ENCODE measurements around the gene EGFL7. TPM values are rescaled to one million over a fixed set of nuclear protein-coding genes. Genes with fewer than 3 reads are reported as not detected.

Gene EGFL7
- 78.4 TPM for total RNA-seq
- 10 to 100 TPM; 56.8 to 95.9 (median 63.5) TPM for polyA plus RNA-seq (ENCODE audit: insufficient read depth in 1 of 8, insufficient read length in 8 of 8, low replicate concordance in 1 of 8)
- long read RNA-seq, donor 1, transcript EGFL7-204 (10 exons, 1,529 nt) = major isoform, 7 of 25 reads
- long read RNA-seq, donor 1, partial matches to known transcripts = 16 of 25 reads
- long read RNA-seq, donor 1, other reads (novel, unspliced or antisense) = 0 of 25 reads
- long read RNA-seq, donor 2, partial matches to known transcripts = 0 of 3 reads
- long read RNA-seq, donor 2, other reads (novel, unspliced or antisense) = 0 of 3 reads
- long read RNA-seq, donor 3, transcript EGFL7-204 (10 exons, 1,529 nt) = major isoform, 13 of 53 reads
- long read RNA-seq, donor 3, transcript EGFL7-202 (9 exons, 1,282 nt) = minor isoform, 12 of 53 reads
- long read RNA-seq, donor 3, partial matches to known transcripts = 26 of 53 reads
- long read RNA-seq, donor 3, other reads (novel, unspliced or antisense) = 0 of 53 reads
- long read RNA-seq, donor 4, transcript EGFL7-202 (9 exons, 1,282 nt) = major isoform, 10 of 21 reads
- long read RNA-seq, donor 4, partial matches to known transcripts = 7 of 21 reads
- long read RNA-seq, donor 4, other reads (novel, unspliced or antisense) = 0 of 21 reads
- long read RNA-seq, donor 5, transcript EGFL7-204 (10 exons, 1,529 nt) = minor isoform, 17 of 86 reads
- long read RNA-seq, donor 5, transcript EGFL7-202 (9 exons, 1,282 nt) = major isoform, 19 of 86 reads
- long read RNA-seq, donor 5, partial matches to known transcripts = 45 of 86 reads
- long read RNA-seq, donor 5, other reads (novel, unspliced or antisense) = 5 of 86 reads
- long read RNA-seq, donor 6, transcript EGFL7-204 (10 exons, 1,529 nt) = major isoform, 19 of 62 reads
- long read RNA-seq, donor 6, transcript EGFL7-202 (9 exons, 1,282 nt) = major isoform, 19 of 62 reads
- long read RNA-seq, donor 6, partial matches to known transcripts = 23 of 62 reads
- long read RNA-seq, donor 6, other reads (novel, unspliced or antisense) = 0 of 62 reads
- long read RNA-seq, donor 7, transcript EGFL7-204 (10 exons, 1,529 nt) = major isoform, 14 of 44 reads
- long read RNA-seq, donor 7, transcript EGFL7-202 (9 exons, 1,282 nt) = minor isoform, 6 of 44 reads
- long read RNA-seq, donor 7, partial matches to known transcripts = 24 of 44 reads
- long read RNA-seq, donor 7, other reads (novel, unspliced or antisense) = 0 of 44 reads
- long read RNA-seq, donor 8, partial matches to known transcripts = 0 of 2 reads
- long read RNA-seq, donor 8, other reads (novel, unspliced or antisense) = 0 of 2 reads
- long read RNA-seq, donor 9, transcript EGFL7-204 (10 exons, 1,529 nt) = minor isoform, 5 of 25 reads
- long read RNA-seq, donor 9, transcript EGFL7-202 (9 exons, 1,282 nt) = major isoform, 7 of 25 reads
- long read RNA-seq, donor 9, partial matches to known transcripts = 8 of 25 reads
- long read RNA-seq, donor 9, other reads (novel, unspliced or antisense) = 5 of 25 reads
- long read RNA-seq, donor 10, transcript EGFL7-204 (10 exons, 1,529 nt) = major isoform, 9 of 35 reads
- long read RNA-seq, donor 10, transcript EGFL7-202 (9 exons, 1,282 nt) = minor isoform, 8 of 35 reads
- long read RNA-seq, donor 10, partial matches to known transcripts = 18 of 35 reads
- long read RNA-seq, donor 10, other reads (novel, unspliced or antisense) = 0 of 35 reads
- long read RNA-seq, donor 11, transcript EGFL7-204 (10 exons, 1,529 nt) = minor isoform, 6 of 28 reads
- long read RNA-seq, donor 11, transcript EGFL7-202 (9 exons, 1,282 nt) = major isoform, 10 of 28 reads
- long read RNA-seq, donor 11, partial matches to known transcripts = 11 of 28 reads
- long read RNA-seq, donor 11, other reads (novel, unspliced or antisense) = 0 of 28 reads

DNA sequence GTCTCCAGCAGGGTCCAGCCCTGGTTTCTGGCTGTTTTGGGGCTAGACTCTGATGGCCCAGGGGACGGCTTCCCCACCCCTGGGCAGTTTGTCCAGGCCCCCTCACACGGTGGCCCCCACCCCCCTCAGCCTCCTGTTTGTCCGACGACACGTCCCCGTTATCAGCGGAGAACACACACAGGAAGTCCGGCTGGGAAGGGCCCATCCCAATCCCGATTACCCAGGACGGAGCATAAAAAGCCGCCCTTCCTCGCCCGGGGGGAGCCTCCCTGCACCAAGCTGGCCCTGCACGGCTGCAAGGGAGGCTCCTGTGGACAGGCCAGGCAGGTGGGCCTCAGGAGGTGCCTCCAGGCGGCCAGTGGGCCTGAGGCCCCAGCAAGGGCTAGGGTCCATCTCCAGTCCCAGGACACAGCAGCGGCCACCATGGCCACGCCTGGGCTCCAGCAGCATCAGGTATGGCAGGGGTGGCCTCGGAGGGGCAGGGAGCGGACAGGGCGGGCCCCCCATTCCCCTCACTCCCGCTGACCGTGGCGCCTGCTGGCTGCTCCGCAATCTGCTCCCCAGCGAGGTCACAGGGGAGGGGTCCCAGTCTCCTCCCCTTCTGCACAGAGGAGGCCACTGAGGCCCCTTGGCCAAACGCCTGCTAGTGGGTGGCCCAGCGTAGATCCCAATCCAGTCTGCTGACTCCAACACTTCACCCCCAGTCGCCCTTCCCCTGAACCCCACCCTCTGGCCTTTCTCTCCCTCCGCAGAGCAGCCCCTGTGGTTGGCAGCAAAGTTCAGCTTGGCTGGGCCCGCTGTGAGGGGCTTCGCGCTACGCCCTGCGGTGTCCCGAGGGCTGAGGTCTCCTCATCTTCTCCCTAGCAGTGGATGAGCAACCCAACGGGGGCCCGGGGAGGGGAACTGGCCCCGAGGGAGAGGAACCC is at the start of gene EGFL7:
Gene EGFL7 (plus strand): TSS at position 261 of the 926 bp plus-strand sequence. CDS start 5,367 bp downstream, outside the sequence.
- 50% methylated on average over 21 of the region's 38 CpGs for WGBS (ENCODE audit: insufficient coverage)
- DNase-seq = no peak
- peaks cover 20% of the 10 kb centered on the region for H3K27me3 ChIP-seq (ENCODE audit: control insufficient read depth, insufficient read depth, low read length)

DNA sequence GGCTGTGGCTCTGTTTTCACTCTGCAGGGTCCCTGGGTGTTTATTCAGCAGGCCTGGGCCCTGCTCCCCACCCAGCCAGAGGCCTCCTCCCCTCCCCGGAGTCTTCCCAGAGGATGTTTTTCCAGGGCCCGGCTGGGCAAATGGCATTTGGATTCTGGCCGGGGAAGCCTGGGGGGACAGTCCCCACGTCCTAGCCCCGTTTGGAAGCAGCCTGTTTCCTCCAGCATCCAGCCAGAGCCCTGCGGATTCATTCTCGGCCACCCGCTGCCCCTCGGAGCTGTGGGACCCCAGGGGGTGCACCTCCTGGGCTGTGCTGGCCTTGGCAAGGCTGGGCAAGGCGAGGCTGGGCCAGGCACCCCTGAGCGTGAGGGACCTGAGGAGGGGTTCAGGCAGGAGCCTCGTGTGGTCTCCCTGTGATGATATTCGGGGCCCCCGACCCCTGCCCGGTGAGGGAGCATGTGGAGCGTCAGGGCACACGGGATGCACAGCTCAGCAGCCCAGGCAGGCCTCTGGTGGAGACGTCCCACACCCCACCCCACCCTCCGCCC is 48.8 kb upstream of the EGFL7 start:
- 40% methylated on average over 11 of the region's 19 CpGs for WGBS (ENCODE audit: insufficient coverage)
- Histone ChIP-seq H3K9me3 (replicated peaks; ENCODE audit: control insufficient read depth, low read depth, low read length) (no peaks in the 10 kb centered on the region), H3K27ac (ENCODE audit: low read length) (peak overlapping the region; percentile 52), H3K27me3 (ENCODE audit: control insufficient read depth, insufficient read depth, low read length) (no peaks in the 10 kb centered on the region), H3K4me1 (ENCODE audit: control insufficient read depth, insufficient read depth, low read length) (peaks cover 56% of the 10 kb centered on the region), H3K4me3 (ENCODE audit: low read length) (no peak overlapping the region), H3K36me3 (ENCODE audit: control insufficient read depth, insufficient read depth, low read length) (no peaks in the 10 kb centered on the region)
- no peak for DNase-seq

More for the DNA sequence above, at the start of gene EGFL7:
- Histone ChIP-seq H3K4me3 (ENCODE audit: low read length) (peak within 1 kb of the TSS; percentile 49), H3K27ac (ENCODE audit: low read length) (peak within 1 kb of the TSS; percentile 69), H3K4me1 (ENCODE audit: control insufficient read depth, insufficient read depth, low read length) (peaks cover 27% of the 10 kb centered on the region), H3K9me3 (replicated peaks; ENCODE audit: control insufficient read depth, low read depth, low read length) (no peaks in the 10 kb centered on the region), H3K36me3 (ENCODE audit: control insufficient read depth, insufficient read depth, low read length) (peaks cover 4% of the 10 kb centered on the region)

DNA sequence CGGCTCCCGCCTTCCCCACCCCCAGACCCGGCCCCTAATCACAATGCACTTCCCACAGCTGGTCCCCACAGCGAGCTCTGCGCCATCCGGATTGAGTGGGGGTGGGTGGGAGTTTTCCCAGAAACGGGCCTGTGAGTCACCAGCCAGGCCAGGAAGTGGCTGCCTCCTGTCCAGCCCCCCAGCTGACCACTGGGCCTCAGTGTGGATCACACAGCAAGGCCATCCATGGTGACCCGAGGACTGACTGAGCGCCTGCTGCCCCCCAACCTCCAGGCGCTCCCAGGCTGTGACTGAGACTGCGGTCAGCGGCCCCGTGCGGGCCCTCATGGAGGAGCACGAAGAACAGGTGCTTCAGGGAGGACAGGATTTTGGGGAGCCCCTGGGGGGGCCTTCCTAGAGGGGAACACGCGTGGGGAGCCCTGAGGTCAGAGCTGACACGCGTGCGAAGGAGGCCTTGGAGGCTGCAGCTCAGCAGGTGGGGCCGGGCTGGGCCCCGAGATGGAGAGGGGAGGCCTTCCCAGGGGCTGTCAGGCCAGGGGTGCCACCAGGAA is 48.3 kb upstream of the EGFL7 start:
- Histone ChIP-seq H3K27me3 (ENCODE audit: control insufficient read depth, insufficient read depth, low read length) (no peaks in the 10 kb centered on the region), H3K4me1 (ENCODE audit: control insufficient read depth, insufficient read depth, low read length) (peaks cover 56% of the 10 kb centered on the region), H3K27ac (ENCODE audit: low read length) (peak overlapping the region; percentile 67), H3K36me3 (ENCODE audit: control insufficient read depth, insufficient read depth, low read length) (no peaks in the 10 kb centered on the region), H3K9me3 (replicated peaks; ENCODE audit: control insufficient read depth, low read depth, low read length) (no peaks in the 10 kb centered on the region), H3K4me3 (ENCODE audit: low read length) (no peak overlapping the region)
- DNase-seq = peak; percentile 71
- 76% methylated on average over 14 of the region's 22 CpGs for WGBS (ENCODE audit: insufficient coverage)

DNA sequence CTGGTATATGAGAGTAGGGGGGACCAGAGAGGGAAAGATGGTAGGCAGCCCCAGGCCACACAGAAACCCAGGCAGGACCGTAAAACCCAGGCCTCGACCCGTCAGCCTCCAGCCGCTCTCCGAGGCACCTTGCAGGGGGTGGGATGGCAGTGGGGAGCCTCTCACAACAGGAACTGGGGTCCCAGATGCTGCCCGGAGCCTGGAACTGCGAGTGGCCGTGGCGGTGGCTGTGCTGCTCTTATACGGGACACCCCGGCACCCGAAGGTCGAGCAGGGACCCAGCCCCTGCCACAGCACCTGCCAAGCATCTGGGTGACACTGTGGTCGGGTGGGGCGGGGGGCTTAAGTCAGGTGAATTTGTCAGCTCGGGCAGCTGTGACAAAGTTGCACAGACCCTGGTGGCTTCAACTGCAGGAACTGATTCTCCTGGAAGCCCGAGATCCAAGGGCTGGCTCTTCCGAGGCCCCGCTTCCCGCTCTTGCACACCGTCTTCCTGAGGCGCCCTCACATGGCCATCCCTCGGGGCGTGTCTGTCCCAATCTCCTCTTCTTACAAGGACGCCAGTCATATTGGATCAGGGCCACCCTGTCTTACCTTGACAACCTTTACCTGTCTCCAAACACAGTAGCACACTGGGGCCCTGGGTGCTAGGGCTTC is 47.6 kb upstream of the EGFL7 start:
- WGBS (ENCODE audit: insufficient coverage) = 77% methylated on average over 21 of the region's 25 CpGs
- Histone ChIP-seq H3K27me3 (ENCODE audit: control insufficient read depth, insufficient read depth, low read length) (no peaks in the 10 kb centered on the region), H3K4me1 (ENCODE audit: control insufficient read depth, insufficient read depth, low read length) (peaks cover 56% of the 10 kb centered on the region), H3K9me3 (replicated peaks; ENCODE audit: control insufficient read depth, low read depth, low read length) (no peaks in the 10 kb centered on the region), H3K36me3 (ENCODE audit: control insufficient read depth, insufficient read depth, low read length) (no peaks in the 10 kb centered on the region), H3K27ac (ENCODE audit: low read length) (peak overlapping the region; percentile 67), H3K4me3 (ENCODE audit: low read length) (no peak overlapping the region)
- no peak for DNase-seq

DNA sequence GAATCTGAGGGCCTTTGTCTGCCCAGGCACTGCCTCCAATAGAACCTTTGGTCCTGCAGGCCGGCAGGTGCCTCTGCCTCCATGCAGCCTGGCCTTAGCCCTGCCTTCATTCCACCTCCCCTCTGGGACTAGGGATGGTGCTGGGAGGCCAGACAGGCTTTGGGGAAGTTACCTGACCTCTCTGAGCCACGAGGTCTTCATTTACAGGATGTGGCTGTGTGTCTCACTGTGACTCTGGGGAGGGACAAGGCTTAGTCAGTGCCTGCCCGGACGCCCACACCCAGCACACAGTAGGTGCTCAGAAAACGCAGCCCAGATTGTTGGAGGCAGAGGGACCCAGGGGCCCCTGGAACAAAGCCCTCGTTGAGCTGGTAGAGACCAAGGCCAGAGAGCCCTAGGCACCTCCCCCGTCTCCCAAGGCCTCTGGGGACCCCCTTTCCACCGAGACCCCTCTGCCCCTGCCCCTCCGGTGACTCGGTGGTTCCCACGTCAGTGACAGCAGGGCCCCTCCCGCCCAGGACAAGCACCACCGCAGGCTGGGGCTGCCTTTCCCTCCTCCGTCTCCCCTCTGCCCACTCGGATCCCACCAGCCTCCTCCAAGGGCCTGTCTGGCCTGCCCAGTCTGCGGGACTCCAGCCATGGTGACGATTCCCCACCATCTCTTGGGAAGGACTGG is 46.9 kb upstream of the EGFL7 start:
- no peak overlapping the region for H3K27ac ChIP-seq (ENCODE audit: low read length)

DNA sequence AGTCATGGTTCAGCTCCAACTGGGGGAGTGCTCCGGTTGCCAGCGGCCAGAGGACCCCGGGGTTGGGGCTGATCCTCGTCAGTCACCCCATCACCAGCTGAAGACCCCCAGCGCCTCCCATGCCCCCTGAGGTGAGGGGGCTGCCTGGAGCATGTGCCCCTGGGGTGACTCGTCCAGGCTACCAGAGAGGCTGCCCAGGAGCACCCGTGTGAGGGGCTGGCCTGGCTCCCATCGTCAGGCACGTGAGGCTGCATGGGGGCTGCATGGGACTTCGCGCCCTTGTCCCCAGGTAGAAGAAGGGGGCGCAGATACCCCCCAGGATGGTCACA is 46.4 kb upstream of the EGFL7 start:
- peaks cover 60% of the 10 kb centered on the region for H3K4me1 ChIP-seq (ENCODE audit: control insufficient read depth, insufficient read depth, low read length)

More for the DNA sequence above, 46.9 kb upstream of the EGFL7 start:
- Histone ChIP-seq H3K27me3 (ENCODE audit: control insufficient read depth, insufficient read depth, low read length) (no peaks in the 10 kb centered on the region), H3K36me3 (ENCODE audit: control insufficient read depth, insufficient read depth, low read length) (no peaks in the 10 kb centered on the region), H3K4me3 (ENCODE audit: low read length) (no peak overlapping the region), H3K4me1 (ENCODE audit: control insufficient read depth, insufficient read depth, low read length) (peaks cover 57% of the 10 kb centered on the region), H3K9me3 (replicated peaks; ENCODE audit: control insufficient read depth, low read depth, low read length) (no peaks in the 10 kb centered on the region)
- 73% methylated on average over 14 of the region's 17 CpGs for WGBS (ENCODE audit: insufficient coverage)
- DNase-seq = no peak

DNA sequence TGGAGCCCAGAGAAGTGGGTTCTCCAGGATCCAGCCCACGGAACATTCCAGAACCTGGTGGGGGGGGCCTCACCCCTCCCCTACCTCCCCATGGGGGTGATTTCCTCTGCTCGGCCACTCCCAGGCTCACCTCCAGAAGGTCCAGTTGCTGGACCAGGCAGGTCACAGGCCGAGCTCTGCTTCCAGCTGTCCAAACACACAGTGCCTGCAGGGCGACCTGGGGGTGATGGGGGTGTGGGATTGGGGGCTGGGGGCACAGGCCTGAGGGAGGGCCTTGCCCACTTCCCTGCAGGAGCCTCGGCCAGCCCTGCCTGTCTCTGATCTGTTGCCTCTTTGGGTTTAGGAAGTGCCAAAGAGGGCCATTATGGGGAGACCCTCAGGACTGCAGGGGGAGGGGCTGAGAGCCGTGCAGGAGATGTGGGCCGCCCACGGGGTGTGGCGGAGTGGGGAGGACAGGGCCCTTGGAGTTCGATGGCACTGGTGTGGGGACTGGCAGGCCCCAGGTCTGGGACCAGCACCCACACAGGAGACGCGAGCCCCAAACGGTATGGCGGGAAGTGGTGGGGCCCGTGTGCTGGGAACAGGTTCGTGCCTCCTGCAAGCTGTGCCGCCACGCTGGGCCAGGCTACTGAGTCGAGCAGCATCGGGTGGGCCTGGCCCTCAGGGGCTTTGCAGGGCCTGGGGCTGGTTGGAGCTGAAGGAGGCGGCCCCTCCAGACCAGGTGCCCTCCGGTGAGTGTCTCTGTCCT is 45.6 kb upstream of the EGFL7 start:
- H3K4me1 ChIP-seq (ENCODE audit: control insufficient read depth, insufficient read depth, low read length) = peaks cover 61% of the 10 kb centered on the region
- no peak overlapping the region for H3K27ac ChIP-seq (ENCODE audit: low read length)
- WGBS (ENCODE audit: insufficient coverage) = 64% methylated on average over 20 of the region's 22 CpGs
- no peak for DNase-seq
- no peaks in the 10 kb centered on the region for H3K9me3 ChIP-seq (replicated peaks; ENCODE audit: control insufficient read depth, low read depth, low read length)
- H3K4me3 ChIP-seq (ENCODE audit: low read length) = no peak overlapping the region
- H3K27me3 ChIP-seq (ENCODE audit: control insufficient read depth, insufficient read depth, low read length) = no peaks in the 10 kb centered on the region
- H3K36me3 ChIP-seq (ENCODE audit: control insufficient read depth, insufficient read depth, low read length) = no peaks in the 10 kb centered on the region

More for the DNA sequence above, 46.4 kb upstream of the EGFL7 start:
- Histone ChIP-seq H3K27ac (ENCODE audit: low read length) (no peak overlapping the region), H3K4me3 (ENCODE audit: low read length) (no peak overlapping the region), H3K9me3 (replicated peaks; ENCODE audit: control insufficient read depth, low read depth, low read length) (no peaks in the 10 kb centered on the region), H3K36me3 (ENCODE audit: control insufficient read depth, insufficient read depth, low read length) (no peaks in the 10 kb centered on the region), H3K27me3 (ENCODE audit: control insufficient read depth, insufficient read depth, low read length) (no peaks in the 10 kb centered on the region)
- no peak for DNase-seq
- 86% methylated on average over 5 of the region's 12 CpGs for WGBS (ENCODE audit: insufficient coverage)

Measured in muscle of leg (tissue), 16 donors.